Vagina (tissue), 2 donors: Measurements from ENCODE around the gene PCDHGB1.

Experiments
- POLR2A ChIP-seq, 2 donors: fragments of 450-650 bp; IDR thresholded peaks; one replicate each; pipeline ENCODE4 v1.6.1; 2017; ENCODE audit warnings: antibody characterized with exemption in 2 of 2, mild to moderate bottlenecking in 2 of 2, moderate library complexity in 2 of 2
- TF ChIP-seq, protein P1 (sequence below), 3 experiments: fragments of 450-650 bp in 2 of 3; fragments of 200-600 bp in 1 of 3; sonication (generic) in 1 of 3; IDR thresholded peaks; one replicate each; pipeline ENCODE4 v1.5.1; 2017 to 2019; ENCODE audit warnings: antibody characterized with exemption in 3 of 3, mild to moderate bottlenecking in 2 of 3, moderate library complexity in 2 of 3

DNA sequence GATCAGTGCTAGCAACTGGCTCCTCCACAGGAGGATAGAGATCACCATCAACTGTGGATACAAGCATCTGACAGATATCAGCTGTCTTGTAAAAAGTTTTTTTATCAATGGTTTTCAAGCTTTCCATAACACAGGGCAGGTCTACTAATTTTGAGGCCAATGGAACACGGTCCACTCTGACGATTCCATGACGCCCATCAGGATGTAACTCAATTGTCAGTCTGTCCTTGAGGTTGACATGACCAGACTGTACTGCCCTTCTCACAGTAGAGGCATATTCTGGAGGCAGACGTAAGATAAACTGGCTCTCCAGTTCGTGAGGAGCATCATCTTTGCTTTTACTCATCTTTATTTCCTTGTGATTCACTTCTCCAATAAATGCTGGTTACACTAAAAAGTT lies 30.2 kb upstream of the PCDHGB1 start:
- TF ChIP-seq, protein P1, sequence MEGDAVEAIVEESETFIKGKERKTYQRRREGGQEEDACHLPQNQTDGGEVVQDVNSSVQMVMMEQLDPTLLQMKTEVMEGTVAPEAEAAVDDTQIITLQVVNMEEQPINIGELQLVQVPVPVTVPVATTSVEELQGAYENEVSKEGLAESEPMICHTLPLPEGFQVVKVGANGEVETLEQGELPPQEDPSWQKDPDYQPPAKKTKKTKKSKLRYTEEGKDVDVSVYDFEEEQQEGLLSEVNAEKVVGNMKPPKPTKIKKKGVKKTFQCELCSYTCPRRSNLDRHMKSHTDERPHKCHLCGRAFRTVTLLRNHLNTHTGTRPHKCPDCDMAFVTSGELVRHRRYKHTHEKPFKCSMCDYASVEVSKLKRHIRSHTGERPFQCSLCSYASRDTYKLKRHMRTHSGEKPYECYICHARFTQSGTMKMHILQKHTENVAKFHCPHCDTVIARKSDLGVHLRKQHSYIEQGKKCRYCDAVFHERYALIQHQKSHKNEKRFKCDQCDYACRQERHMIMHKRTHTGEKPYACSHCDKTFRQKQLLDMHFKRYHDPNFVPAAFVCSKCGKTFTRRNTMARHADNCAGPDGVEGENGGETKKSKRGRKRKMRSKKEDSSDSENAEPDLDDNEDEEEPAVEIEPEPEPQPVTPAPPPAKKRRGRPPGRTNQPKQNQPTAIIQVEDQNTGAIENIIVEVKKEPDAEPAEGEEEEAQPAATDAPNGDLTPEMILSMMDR (IDR thresholded peaks at IDR 0.05), result no peak
- no peak for TF ChIP-seq POLR2A (IDR thresholded peaks at IDR 0.05)
